Spinal cord (tissue), 10 donors: ENCODE results near the gene HK3. TPM values are rescaled to one million over a fixed set of nuclear protein-coding genes. Genes with fewer than 3 reads are reported as not detected.

Experiments used
- DNase-seq, 6 donors: peaks; one replicate each; pipeline versions ENCODE4 v3.0.0 to v3.0.0-alpha.2; 2013 to 2015; ENCODE audit warnings: low spot score in 6 of 6, low read depth in 4 of 6
- H3K27ac ChIP-seq: one replicate; pipeline ENCODE4 v1.5.1; 2013; ENCODE audit warnings: low read depth, low read length, control low read depth
- H3K27me3 ChIP-seq: one replicate; pipeline ENCODE4 v1.6.1; 2013; ENCODE audit warnings: low read length; ENCODE audit not compliant: control insufficient read depth, insufficient read depth
- H3K36me3 ChIP-seq: one replicate; pipeline ENCODE4 v1.6.1; 2013; ENCODE audit warnings: low read length; ENCODE audit not compliant: control insufficient read depth, insufficient read depth
- H3K4me1 ChIP-seq: one replicate; pipeline ENCODE4 v1.6.1; 2013; ENCODE audit warnings: low read length; ENCODE audit not compliant: control insufficient read depth, insufficient read depth
- H3K4me3 ChIP-seq: one replicate; pipeline ENCODE4 v1.5.1; 2013; ENCODE audit warnings: low read depth, low read length, control low read depth
- H3K9me3 ChIP-seq: one replicate; pipeline ENCODE4 v1.6.1; 2013; ENCODE audit warnings: low read length; ENCODE audit not compliant: control insufficient read depth, insufficient read depth
- WGBS: methylation state at CpG from one replicate; pipeline ENCODE4 v1.1.5; 2013; ENCODE audit warnings: missing lambda C conversion rate; ENCODE audit not compliant: insufficient coverage; 5-methylcytosine and 5-hydroxymethylcytosine counted together
- polyA plus RNA-seq, 2 donors: library from polyadenylated mRNA; unstranded; fragments of 120-200 nt; gene quantifications; one replicate each; pipeline ENCODE4 v1.2.1, GENCODE V29; 2013; ENCODE audit not compliant: insufficient read length in 2 of 2
- total RNA-seq, 2 donors: library from RNA; depleted of rRNA in 1 of 2; stranded (reverse); fragments of 120-200 nt in 1 of 2; fragments of >200 nt in 1 of 2; gene quantifications; one replicate each; pipeline versions ENCODE4 v1.2.3 to v1.2.4, GENCODE V29; 2013 to 2014
- donor health status: healthy.

Gene HK3
- total and polyA plus RNA-seq, 4 donors, result 0.66 to 4.9 (median 1.2) TPM

DNA sequence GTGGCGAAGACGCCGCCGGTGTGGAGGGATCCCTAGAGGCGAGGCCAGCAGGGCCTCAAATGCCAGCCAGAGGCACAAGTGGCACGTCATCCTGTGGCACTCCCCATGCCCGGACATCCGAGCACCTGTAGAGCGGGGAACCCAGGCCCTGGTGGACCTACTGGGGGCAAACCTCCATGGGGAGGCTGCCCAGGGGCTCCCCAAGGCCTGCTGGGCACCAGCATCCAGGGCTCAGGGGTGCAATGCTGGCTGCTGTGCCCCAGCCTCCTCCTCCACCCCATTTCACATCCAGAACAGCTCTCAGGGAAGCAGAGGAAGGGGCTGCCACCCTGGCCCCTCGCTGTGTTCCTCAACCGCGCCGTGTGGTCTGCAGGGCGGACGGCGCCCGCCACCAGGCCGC, 43.5 kb downstream of the HK3 start:
- H3K9me3 ChIP-seq, result no peaks in the 10 kb centered on the region
- H3K4me3 ChIP-seq, result no peak overlapping the region
- DNase-seq, result no peak
- WGBS, result 97% methylated on average over 9 of the region's 18 CpGs
- no peak overlapping the region for H3K27ac ChIP-seq
- no peaks in the 10 kb centered on the region for H3K27me3 ChIP-seq
- H3K36me3 ChIP-seq, result peaks cover 9% of the 10 kb centered on the region
- H3K4me1 ChIP-seq, result peaks cover 63% of the 10 kb centered on the region

DNA sequence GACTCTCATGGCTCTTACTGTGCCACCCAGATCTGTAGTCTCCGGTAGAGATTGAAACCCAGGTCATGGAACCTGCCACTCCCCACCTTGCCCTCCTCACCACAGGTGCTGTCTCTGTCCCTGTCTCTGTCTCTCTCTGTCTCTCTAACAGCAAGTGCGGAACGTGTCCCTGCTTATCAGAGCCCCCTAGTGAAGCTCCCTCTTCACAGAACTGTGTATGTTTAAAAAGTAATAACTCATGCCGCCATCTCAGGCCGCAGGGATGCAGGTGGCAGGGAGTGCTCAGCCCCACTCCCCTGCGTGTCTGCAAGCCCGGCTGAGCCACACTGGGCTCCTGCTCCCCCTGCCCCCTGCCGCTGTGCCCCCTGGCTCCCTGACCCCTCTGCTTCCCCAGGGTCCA, 45.0 kb downstream of the HK3 start:
- Histone ChIP-seq H3K27ac (no peak overlapping the region), H3K4me1 (peaks cover 54% of the 10 kb centered on the region), H3K9me3 (no peaks in the 10 kb centered on the region), H3K27me3 (no peaks in the 10 kb centered on the region), H3K4me3 (no peak overlapping the region), H3K36me3 (peaks cover 9% of the 10 kb centered on the region)
- 58% methylated on average over 6 of the region's 8 CpGs for WGBS
- peak in 1 of 6 donors; percentile 39 for DNase-seq

DNA sequence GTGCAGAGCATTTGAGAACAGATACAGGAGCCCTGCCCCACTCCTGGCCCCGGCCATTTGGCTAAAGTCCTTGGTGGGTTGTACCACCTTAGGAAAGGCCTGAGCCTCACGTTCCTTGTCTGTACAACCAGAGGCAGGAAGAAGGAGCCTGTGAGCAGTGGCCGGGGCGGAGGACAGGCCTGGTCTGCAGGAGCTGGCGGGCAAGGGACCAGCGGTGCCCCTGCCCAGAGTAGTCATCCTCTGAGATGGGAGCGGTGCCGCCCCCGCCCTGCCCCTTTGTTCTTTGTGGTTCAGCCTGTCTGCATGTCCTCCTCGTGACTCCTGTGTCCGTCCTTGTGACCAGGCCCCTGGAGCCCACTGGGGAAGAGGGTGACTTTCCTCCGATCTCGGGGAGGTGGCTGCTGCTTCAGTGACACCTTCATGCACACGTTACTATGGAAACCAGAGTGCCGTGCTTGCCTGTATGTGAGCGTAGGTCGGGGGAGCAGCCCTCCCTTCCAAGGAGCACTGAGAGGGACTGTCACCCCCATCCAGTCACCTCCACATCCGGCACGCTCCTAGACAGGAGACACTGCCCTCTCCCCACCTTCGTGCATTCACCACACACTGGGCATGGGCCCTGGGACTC, 45.9 kb downstream of the HK3 start:
- no peaks in the 10 kb centered on the region for H3K9me3 ChIP-seq
- 54% methylated on average over 17 of the region's 20 CpGs for WGBS
- H3K27ac ChIP-seq, result no peak overlapping the region
- peaks cover 11% of the 10 kb centered on the region for H3K36me3 ChIP-seq
- no peaks in the 10 kb centered on the region for H3K27me3 ChIP-seq
- DNase-seq, result peak in 2 of 6 donors; percentile 31 to 87
- peaks cover 60% of the 10 kb centered on the region for H3K4me1 ChIP-seq
- H3K4me3 ChIP-seq, result no peak overlapping the region

DNA sequence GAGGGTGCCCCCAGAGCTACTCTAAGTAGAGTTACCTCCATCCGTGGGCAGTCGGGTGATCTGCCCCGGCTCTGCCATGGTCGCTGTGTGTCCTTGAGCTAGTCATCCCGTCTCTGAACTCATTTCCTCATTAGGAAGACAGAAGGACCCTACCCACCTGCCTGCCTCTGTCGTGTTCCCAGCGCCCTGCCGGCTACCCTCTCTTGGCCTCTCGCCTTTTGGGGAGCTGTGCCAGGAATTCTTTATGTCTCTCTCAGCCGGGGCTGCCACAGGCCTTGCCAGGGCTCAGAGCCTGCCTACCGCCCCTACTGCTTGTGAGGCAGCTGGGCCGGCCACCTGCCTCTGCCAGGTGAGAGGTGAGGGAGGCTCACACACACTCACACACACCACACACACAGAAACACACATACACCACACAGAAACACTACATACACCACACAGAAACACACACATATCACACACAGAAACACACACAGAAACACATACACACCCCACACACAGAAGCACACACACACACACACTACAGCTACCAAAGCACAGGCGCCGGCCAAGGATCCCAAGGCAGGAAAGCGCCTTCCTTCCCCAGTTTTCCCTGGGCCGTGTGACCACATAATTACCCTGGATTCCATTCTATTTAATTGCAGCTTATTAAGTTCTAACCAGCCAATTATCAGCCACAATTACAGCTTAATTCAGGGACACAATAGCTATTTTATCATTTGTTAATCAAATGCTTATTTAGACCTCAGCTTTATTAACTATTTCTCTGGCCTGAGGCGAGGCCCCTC, 47.1 kb downstream of the HK3 start:
- DNase-seq, result peak in 2 of 6 donors; percentile 64 to 73
- Histone ChIP-seq H3K27me3 (peaks cover 2% of the 10 kb centered on the region), H3K27ac (no peak overlapping the region), H3K4me3 (no peak overlapping the region), H3K4me1 (peaks cover 59% of the 10 kb centered on the region), H3K36me3 (peaks cover 11% of the 10 kb centered on the region), H3K9me3 (no peaks in the 10 kb centered on the region)
- WGBS, result 50% methylated on average over 15 of the region's 17 CpGs

DNA sequence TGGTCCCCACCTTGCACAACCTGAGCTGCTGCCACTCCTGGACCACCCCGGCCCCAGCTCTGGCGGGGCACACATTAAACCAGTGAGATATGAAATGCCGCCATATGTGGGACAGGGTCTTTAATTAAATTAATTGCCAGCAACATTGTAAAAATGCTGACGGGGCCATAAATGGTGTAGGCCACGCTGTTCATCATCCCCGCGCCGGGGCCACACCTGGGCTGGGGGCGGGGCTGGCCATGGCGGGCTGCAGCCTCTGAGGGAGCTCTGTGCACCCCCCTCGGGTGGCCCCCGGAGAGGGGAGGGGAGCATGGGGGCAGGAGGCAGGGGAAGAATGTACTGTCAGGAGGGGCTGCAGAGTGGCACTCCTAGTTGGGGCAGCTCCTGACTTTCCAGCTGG, 47.8 kb downstream of the HK3 start:
- Histone ChIP-seq H3K27me3 (peaks cover 4% of the 10 kb centered on the region), H3K4me1 (peaks cover 61% of the 10 kb centered on the region), H3K36me3 (peaks cover 7% of the 10 kb centered on the region), H3K4me3 (no peak overlapping the region), H3K9me3 (no peaks in the 10 kb centered on the region), H3K27ac (no peak overlapping the region)
- WGBS, result 84% methylated on average over 9 of the region's 12 CpGs
- no peak for DNase-seq

DNA sequence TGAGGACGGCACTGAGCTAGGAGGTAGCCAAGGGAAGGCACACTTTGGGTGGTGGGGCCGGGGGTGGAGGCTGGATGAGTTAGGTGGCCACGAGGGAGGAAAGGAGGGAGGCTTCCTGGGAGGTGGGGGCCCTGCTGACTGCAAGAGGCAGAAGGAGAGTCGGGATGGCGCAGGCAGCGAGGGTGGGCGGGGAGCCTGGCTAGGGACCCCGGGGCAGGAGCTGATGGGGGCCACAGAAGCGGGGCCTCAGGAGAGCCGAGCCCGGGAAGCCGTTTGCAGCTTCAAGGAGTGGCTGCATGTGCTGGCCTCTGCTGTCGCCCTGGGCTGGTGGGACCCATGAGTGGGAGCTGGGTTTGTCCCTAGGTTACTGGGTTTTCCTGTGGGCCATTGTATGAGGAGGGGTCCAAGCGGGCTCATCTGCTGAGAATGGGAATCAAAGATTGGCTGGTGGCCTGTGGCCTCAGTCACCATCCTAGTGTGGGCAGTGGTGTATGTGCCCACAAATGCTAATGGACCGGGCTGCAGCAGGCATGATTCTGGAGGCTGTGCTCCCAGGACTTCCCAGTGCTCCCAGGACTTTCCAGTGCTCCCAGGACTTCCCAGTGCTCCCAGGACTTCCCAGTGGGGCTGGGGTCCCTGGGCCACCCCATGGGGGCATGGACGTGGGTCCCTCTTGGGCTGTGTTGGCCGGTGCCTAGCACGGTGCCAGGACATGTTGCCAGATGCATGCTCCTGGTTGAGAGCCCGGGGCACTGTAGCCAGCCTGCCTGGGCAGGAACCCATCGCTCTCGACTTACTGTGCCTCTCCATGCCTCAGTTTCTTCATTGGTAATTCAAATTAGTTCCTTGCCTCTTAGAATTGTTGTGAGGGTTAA, 48.5 kb downstream of the HK3 start:
- Histone ChIP-seq H3K9me3 (no peaks in the 10 kb centered on the region), H3K27me3 (peaks cover 9% of the 10 kb centered on the region), H3K4me3 (no peak overlapping the region), H3K36me3 (peaks cover 4% of the 10 kb centered on the region), H3K4me1 (peaks cover 60% of the 10 kb centered on the region), H3K27ac (no peak overlapping the region)
- no peak for DNase-seq
- 81% methylated on average over 21 of the region's 21 CpGs for WGBS

DNA sequence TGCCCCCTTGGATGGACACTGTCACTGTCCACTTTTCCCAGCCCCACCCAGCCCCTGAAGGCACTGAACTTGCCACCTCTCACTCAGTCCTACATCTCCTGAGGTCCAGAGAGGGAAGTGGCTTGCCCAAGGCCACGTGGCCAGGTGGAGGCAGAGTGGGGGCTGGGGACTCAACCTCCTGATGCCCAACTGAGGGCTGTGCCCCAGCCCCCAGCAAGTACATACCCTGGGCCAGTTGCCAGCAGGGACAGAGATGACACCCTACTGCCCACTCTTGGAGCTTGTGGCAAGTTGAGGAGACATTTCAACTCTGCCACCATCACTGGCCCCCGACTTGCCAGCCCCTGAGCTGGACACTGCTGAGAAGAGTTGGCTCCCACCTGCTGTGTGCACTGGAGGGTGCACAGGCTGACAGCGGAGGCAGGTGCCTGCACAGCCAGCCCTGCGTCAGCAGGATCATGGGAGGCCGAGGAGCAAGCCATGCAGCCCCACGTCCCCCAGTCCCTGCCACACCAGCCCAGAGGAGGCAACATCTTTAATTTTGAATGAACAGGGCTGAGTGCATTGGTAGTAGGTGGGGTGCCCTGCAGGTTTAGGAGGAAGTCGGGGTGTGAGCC, 49.4 kb downstream of the HK3 start:
- Histone ChIP-seq H3K9me3 (no peaks in the 10 kb centered on the region), H3K36me3 (peaks cover 3% of the 10 kb centered on the region), H3K27ac (no peak overlapping the region), H3K4me1 (peaks cover 59% of the 10 kb centered on the region), H3K27me3 (peaks cover 9% of the 10 kb centered on the region), H3K4me3 (no peak overlapping the region)
- 75% methylated on average over 6 of the region's 7 CpGs for WGBS
- no peak for DNase-seq

DNA sequence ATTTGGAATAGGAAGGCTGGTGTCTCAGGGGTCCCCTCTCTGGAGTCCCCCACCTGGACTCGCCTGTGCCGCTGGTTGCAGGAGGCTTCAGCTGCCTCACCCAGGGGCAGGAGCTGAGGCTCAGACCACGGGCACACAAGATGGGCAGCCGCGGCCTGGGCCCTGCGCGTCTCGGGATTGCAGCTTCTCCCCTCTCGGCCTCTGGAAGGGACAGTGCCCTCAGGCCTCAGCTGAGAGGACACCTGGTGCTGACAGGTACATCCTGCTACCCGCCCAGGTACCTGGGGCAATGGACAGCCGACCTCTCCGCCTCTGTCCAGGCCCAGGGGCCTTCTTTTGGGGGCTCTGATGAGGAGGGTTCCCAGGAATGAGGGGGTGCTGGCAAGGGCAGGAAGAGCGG, 50.5 kb downstream of the HK3 start:
- no peak for DNase-seq
- Histone ChIP-seq H3K9me3 (no peaks in the 10 kb centered on the region), H3K27ac (no peak overlapping the region), H3K36me3 (peaks cover 4% of the 10 kb centered on the region), H3K4me3 (no peak overlapping the region), H3K4me1 (peaks cover 61% of the 10 kb centered on the region), H3K27me3 (peaks cover 12% of the 10 kb centered on the region)
- 90% methylated on average over 13 of the region's 13 CpGs for WGBS

DNA sequence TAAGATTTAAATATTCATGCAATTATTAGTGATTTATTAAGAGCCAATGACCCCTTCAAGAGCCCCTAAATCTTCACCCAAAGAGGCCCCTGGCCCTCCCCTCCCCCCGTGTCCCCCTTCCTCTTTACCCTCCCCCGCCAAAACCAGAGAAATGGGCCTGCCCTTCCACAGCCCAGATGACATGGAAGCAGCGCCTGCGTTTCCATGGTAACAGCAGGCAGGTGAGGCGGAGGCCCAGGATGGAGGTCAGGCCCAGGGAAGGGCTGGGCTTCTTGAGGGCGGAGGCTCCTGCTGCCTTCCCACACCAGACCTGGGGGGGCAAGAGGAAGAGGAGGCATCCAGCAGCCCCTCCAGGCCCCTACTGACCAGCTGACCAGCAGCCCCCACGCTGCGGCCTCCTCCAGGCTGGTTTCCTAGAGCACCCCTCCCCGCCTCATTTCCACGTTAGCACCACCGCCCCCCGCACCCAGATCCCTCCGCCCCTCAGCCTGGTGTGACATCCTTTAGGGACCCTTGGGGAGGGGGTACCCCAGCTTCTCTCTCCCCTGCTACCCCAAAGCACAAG, 51.3 kb downstream of the HK3 start:
- Histone ChIP-seq H3K4me1 (peaks cover 54% of the 10 kb centered on the region), H3K27ac (no peak overlapping the region), H3K27me3 (peaks cover 12% of the 10 kb centered on the region), H3K4me3 (no peak overlapping the region), H3K36me3 (peaks cover 5% of the 10 kb centered on the region), H3K9me3 (no peaks in the 10 kb centered on the region)
- WGBS, result 84% methylated on average over 11 of the region's 13 CpGs
- DNase-seq, result peak in 1 of 6 donors; percentile 54
